GM23338 (cell line): ENCODE results near the gene ACTG2. TPM values are rescaled to one million over a fixed set of nuclear protein-coding genes. Genes with fewer than 3 reads are reported as not detected.

Experiments used
- ATAC-seq: fragments of 200-7000 bp; cut with Tn5 transposase; 3 replicates; pipeline ENCODE4 v1.9.1; 2020
- DNase-seq: peaks from one replicate; pipeline ENCODE4 v3.0.0-alpha.2; 2015; ENCODE audit warnings: low spot score
- H2AFZ ChIP-seq: fragments of 200-600 bp; sonication (generic); 2 replicates; pipeline ENCODE4 v1.8.0; 2016; ENCODE audit warnings: antibody characterized with exemption, mild to moderate bottlenecking, moderate library complexity
- H3F3A ChIP-seq: fragments of 200-600 bp; sonication (generic); replicated peaks from 2 replicates; pipeline ENCODE4 v1.8.0; 2017; ENCODE audit warnings: antibody characterized with exemption, mixed run types, low read depth
- H3K27ac ChIP-seq: fragments of 200-600 bp; sonication (generic); 2 replicates; pipeline ENCODE4 v1.6.1; 2016; ENCODE audit warnings: low read depth
- H3K27me3 ChIP-seq: fragments of 200-600 bp; sonication (generic); 2 replicates; pipeline ENCODE4 v1.8.0; 2016; ENCODE audit warnings: mild to moderate bottlenecking, mixed run types, moderate library complexity; ENCODE audit not compliant: insufficient read depth
- H3K36me3 ChIP-seq: fragments of 200-600 bp; sonication (generic); 2 replicates; pipeline ENCODE4 v1.8.0; 2016; ENCODE audit warnings: mild to moderate bottlenecking; ENCODE audit not compliant: insufficient read depth
- H3K4me1 ChIP-seq: fragments of 200-600 bp; sonication (generic); 2 replicates; pipeline ENCODE4 v1.8.0; 2016; ENCODE audit warnings: mild to moderate bottlenecking, moderate library complexity; ENCODE audit not compliant: insufficient read depth
- H3K4me2 ChIP-seq: fragments of 200-600 bp; sonication (generic); 2 replicates; pipeline ENCODE4 v1.7.1; 2017; ENCODE audit warnings: mixed run types
- H3K4me3 ChIP-seq: fragments of 200-600 bp; sonication (generic); 2 replicates; pipeline ENCODE4 v1.6.1; 2016; ENCODE audit warnings: mixed run types
- H3K79me2 ChIP-seq: fragments of 200-600 bp; sonication (generic); replicated peaks from 2 replicates; pipeline ENCODE4 v1.8.0; 2017; ENCODE audit warnings: mild to moderate bottlenecking; ENCODE audit not compliant: insufficient read depth
- H3K9me2 ChIP-seq: fragments of 200-600 bp; sonication (generic); 2 replicates; pipeline ENCODE4 v1.8.0; 2017; ENCODE audit not compliant: insufficient read depth
- H4K20me1 ChIP-seq: fragments of 200-600 bp; sonication (generic); replicated peaks from 2 replicates; pipeline ENCODE4 v1.8.0; 2017; ENCODE audit warnings: mild to moderate bottlenecking; ENCODE audit not compliant: insufficient read depth
- H3K27ac Mint-ChIP-seq: 2 replicates; pipeline ENCODE4 v1.8.0; 2020; ENCODE audit warnings: inconsistent platforms, mild to moderate bottlenecking, moderate library complexity, mixed read lengths
- H3K27me3 Mint-ChIP-seq: 3 replicates; pipeline ENCODE4 v1.8.0; 2022; ENCODE audit warnings: low read depth, mild to moderate bottlenecking, moderate library complexity, mixed read lengths, inconsistent platforms; ENCODE audit not compliant: insufficient read depth, poor library complexity
- H3K36me3 Mint-ChIP-seq: 3 replicates; pipeline ENCODE4 v1.8.0; 2021; ENCODE audit warnings: low read depth, mild to moderate bottlenecking, inconsistent platforms, moderate library complexity, mixed read lengths
- H3K4me1 Mint-ChIP-seq: 3 replicates; pipeline ENCODE4 v1.8.0; 2020; ENCODE audit warnings: mild to moderate bottlenecking, inconsistent platforms, mixed read lengths
- H3K4me3 Mint-ChIP-seq: 3 replicates; pipeline ENCODE4 v1.8.0; 2021; ENCODE audit warnings: moderate library complexity, mild to moderate bottlenecking, inconsistent platforms, mixed read lengths
- H3K9me3 Mint-ChIP-seq: 3 replicates; pipeline ENCODE4 v1.8.0; 2020; ENCODE audit warnings: moderate library complexity, mild to moderate bottlenecking, inconsistent platforms, mixed read lengths
- CREB1 ChIP-seq: fragments of 250-450 bp; sonication (Bioruptor Pico); IDR thresholded peaks from 2 replicates; pipeline ENCODE4 v1.5.0; 2020; ENCODE audit warnings: low read depth, mild to moderate bottlenecking, moderate library complexity
- CTCF ChIP-seq, 2 experiments: fragments of 200-600 bp in 1 of 2; sonication (generic) in 1 of 2; conservative IDR thresholded peaks; 2 replicates each; pipeline versions ENCODE4 v1.5.1 to v1.6.1; 2016 to 2017; ENCODE audit warnings: antibody characterized with exemption in 2 of 2, low read depth in 2 of 2, mild to moderate bottlenecking in 2 of 2, moderate library complexity in 1 of 2
- EZH2 ChIP-seq: fragments of 200-600 bp; sonication (generic); IDR thresholded peaks from one replicate; pipeline ENCODE4 v1.8.0; 2017; ENCODE audit warnings: antibody characterized with exemption, mild to moderate bottlenecking, low read depth; ENCODE audit not compliant: unreplicated experiment
- EZH2phosphoT487 ChIP-seq: fragments of 200-600 bp; sonication (generic); IDR thresholded peaks from one replicate; pipeline ENCODE4 v1.8.1; 2018; ENCODE audit warnings: antibody characterized with exemption; ENCODE audit not compliant: unreplicated experiment
- JUNB ChIP-seq: IDR thresholded peaks from one replicate; pipeline ENCODE4 v1.6.1; 2016; ENCODE audit warnings: antibody characterized with exemption; ENCODE audit not compliant: unreplicated experiment
- NANOG ChIP-seq: IDR thresholded peaks from 2 replicates; pipeline ENCODE4 v1.6.1; 2016; ENCODE audit warnings: antibody characterized with exemption, borderline replicate concordance
- POLR2AphosphoS5 ChIP-seq: IDR thresholded peaks from 2 replicates; pipeline ENCODE4 v1.6.1; 2016; ENCODE audit warnings: antibody characterized with exemption, low read depth
- STAT1 ChIP-seq: IDR thresholded peaks from one replicate; pipeline ENCODE4 v1.6.1; 2016; ENCODE audit warnings: antibody characterized with exemption; ENCODE audit not compliant: unreplicated experiment
- ZNF114 ChIP-seq: fragments of 250-450 bp; sonication (Bioruptor Pico); IDR thresholded peaks from 2 replicates; pipeline ENCODE4 v1.5.0; 2020; ENCODE audit warnings: mild to moderate bottlenecking, moderate library complexity
- polyA plus RNA-seq: library from polyadenylated mRNA; unstranded; fragments of >200 nt; fragmentation: Nextera tagmentation; extraction: Ambion mirVana; gene quantifications from 2 replicates; pipeline ENCODE4 v1.2.1, GENCODE V29; 2016
- total RNA-seq: library from RNA; depleted of rRNA; stranded (reverse); fragments of >200 nt; shearing (Covaris generic); gene quantifications from 2 replicates; pipeline ENCODE4 v1.2.3, GENCODE V29; 2014
- TF ChIP-seq, protein P1 (sequence below): IDR thresholded peaks from 2 replicates; pipeline ENCODE4 v1.6.1; 2016; ENCODE audit warnings: antibody characterized with exemption
- TF ChIP-seq, protein P2 (sequence below): fragments of 250-450 bp; sonication (Bioruptor Pico); IDR thresholded peaks from 2 replicates; pipeline ENCODE4 v1.5.0; 2020; ENCODE audit warnings: mild to moderate bottlenecking, moderate library complexity
- TF ChIP-seq, protein P3 (sequence below): IDR thresholded peaks from one replicate; pipeline ENCODE4 v1.6.1; 2018; ENCODE audit warnings: antibody characterized with exemption; ENCODE audit not compliant: unreplicated experiment

ACTG2 gene
- total and polyA plus RNA-seq, 2 experiments from 2014 or later = 8.0 to 8.5 TPM

DNA sequence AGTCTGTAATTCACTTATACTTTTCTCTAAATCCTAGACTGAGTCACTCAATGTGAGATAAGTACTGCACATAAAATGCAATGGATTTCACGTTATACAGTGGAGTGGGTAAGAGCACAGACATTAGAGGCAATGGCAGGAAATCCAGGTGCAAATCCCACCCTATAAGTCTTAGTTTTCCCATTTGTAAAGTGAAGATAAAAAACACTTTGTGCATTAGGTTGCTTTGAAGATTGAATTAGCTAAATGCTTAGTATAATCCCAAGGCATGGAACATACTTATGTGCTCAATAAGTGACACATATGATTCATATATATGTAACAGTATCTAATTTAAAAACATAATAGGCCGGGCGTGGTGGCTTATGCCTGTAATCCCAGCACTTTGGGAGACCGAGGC lies 10.5 kb downstream of the ACTG2 start:
- no peaks in the 10 kb centered on the region for H3F3A ChIP-seq
- H3K27me3 ChIP-seq = no peaks in the 10 kb centered on the region
- Mint-ChIP-seq H3K4me3 (no peak overlapping the region), H3K9me3 (no peaks in the 10 kb centered on the region), H3K27me3 (no peaks in the 10 kb centered on the region), H3K27ac (no peak overlapping the region), H3K4me1 (peaks cover 11% of the 10 kb centered on the region), H3K36me3 (no peaks in the 10 kb centered on the region)
- TF ChIP-seq, protein P1, sequence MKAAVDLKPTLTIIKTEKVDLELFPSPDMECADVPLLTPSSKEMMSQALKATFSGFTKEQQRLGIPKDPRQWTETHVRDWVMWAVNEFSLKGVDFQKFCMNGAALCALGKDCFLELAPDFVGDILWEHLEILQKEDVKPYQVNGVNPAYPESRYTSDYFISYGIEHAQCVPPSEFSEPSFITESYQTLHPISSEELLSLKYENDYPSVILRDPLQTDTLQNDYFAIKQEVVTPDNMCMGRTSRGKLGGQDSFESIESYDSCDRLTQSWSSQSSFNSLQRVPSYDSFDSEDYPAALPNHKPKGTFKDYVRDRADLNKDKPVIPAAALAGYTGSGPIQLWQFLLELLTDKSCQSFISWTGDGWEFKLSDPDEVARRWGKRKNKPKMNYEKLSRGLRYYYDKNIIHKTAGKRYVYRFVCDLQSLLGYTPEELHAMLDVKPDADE = no peak
- no peak for TF ChIP-seq NANOG
- no peak for TF ChIP-seq STAT1
- TF ChIP-seq ZNF114 (CRISPR knock-in tag) = no peak
- TF ChIP-seq EZH2phosphoT487 = no peak
- TF ChIP-seq, protein P2, sequence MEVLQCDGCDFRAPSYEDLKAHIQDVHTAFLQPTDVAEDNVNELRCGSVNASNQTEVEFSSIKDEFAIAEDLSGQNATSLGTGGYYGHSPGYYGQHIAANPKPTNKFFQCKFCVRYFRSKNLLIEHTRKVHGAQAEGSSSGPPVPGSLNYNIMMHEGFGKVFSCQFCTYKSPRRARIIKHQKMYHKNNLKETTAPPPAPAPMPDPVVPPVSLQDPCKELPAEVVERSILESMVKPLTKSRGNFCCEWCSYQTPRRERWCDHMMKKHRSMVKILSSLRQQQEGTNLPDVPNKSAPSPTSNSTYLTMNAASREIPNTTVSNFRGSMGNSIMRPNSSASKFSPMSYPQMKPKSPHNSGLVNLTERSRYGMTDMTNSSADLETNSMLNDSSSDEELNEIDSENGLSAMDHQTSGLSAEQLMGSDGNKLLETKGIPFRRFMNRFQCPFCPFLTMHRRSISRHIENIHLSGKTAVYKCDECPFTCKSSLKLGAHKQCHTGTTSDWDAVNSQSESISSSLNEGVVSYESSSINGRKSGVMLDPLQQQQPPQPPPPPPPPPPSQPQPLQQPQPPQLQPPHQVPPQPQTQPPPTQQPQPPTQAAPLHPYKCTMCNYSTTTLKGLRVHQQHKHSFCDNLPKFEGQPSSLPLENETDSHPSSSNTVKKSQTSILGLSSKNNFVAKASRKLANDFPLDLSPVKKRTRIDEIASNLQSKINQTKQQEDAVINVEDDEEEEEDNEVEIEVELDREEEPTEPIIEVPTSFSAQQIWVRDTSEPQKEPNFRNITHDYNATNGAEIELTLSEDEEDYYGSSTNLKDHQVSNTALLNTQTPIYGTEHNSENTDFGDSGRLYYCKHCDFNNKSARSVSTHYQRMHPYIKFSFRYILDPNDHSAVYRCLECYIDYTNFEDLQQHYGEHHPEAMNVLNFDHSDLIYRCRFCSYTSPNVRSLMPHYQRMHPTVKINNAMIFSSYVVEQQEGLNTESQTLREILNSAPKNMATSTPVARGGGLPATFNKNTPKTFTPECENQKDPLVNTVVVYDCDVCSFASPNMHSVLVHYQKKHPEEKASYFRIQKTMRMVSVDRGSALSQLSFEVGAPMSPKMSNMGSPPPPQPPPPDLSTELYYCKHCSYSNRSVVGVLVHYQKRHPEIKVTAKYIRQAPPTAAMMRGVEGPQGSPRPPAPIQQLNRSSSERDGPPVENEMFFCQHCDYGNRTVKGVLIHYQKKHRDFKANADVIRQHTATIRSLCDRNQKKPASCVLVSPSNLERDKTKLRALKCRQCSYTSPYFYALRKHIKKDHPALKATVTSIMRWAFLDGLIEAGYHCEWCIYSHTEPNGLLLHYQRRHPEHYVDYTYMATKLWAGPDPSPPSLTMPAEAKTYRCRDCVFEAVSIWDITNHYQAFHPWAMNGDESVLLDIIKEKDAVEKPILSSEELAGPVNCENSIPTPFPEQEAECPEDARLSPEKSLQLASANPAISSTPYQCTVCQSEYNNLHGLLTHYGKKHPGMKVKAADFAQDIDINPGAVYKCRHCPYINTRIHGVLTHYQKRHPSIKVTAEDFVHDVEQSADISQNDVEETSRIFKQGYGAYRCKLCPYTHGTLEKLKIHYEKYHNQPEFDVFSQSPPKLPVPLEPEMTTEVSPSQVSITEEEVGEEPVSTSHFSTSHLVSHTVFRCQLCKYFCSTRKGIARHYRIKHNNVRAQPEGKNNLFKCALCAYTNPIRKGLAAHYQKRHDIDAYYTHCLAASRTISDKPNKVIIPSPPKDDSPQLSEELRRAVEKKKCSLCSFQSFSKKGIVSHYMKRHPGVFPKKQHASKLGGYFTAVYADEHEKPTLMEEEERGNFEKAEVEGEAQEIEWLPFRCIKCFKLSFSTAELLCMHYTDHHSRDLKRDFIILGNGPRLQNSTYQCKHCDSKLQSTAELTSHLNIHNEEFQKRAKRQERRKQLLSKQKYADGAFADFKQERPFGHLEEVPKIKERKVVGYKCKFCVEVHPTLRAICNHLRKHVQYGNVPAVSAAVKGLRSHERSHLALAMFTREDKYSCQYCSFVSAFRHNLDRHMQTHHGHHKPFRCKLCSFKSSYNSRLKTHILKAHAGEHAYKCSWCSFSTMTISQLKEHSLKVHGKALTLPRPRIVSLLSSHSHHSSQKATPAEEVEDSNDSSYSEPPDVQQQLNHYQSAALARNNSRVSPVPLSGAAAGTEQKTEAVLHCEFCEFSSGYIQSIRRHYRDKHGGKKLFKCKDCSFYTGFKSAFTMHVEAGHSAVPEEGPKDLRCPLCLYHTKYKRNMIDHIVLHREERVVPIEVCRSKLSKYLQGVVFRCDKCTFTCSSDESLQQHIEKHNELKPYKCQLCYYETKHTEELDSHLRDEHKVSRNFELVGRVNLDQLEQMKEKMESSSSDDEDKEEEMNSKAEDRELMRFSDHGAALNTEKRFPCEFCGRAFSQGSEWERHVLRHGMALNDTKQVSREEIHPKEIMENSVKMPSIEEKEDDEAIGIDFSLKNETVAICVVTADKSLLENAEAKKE (CRISPR knock-in tag) = no peak
- TF ChIP-seq CTCF (conservative IDR thresholded peaks at IDR 0.05; ENCODE audit: low read depth in 2 of 2) = no peak
- TF ChIP-seq, protein P3, sequence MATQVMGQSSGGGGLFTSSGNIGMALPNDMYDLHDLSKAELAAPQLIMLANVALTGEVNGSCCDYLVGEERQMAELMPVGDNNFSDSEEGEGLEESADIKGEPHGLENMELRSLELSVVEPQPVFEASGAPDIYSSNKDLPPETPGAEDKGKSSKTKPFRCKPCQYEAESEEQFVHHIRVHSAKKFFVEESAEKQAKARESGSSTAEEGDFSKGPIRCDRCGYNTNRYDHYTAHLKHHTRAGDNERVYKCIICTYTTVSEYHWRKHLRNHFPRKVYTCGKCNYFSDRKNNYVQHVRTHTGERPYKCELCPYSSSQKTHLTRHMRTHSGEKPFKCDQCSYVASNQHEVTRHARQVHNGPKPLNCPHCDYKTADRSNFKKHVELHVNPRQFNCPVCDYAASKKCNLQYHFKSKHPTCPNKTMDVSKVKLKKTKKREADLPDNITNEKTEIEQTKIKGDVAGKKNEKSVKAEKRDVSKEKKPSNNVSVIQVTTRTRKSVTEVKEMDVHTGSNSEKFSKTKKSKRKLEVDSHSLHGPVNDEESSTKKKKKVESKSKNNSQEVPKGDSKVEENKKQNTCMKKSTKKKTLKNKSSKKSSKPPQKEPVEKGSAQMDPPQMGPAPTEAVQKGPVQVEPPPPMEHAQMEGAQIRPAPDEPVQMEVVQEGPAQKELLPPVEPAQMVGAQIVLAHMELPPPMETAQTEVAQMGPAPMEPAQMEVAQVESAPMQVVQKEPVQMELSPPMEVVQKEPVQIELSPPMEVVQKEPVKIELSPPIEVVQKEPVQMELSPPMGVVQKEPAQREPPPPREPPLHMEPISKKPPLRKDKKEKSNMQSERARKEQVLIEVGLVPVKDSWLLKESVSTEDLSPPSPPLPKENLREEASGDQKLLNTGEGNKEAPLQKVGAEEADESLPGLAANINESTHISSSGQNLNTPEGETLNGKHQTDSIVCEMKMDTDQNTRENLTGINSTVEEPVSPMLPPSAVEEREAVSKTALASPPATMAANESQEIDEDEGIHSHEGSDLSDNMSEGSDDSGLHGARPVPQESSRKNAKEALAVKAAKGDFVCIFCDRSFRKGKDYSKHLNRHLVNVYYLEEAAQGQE = no peak
- TF ChIP-seq JUNB = no peak
- TF ChIP-seq POLR2AphosphoS5 = no peak
- no peak for TF ChIP-seq CREB1 (CRISPR knock-in tag)
- no peak for TF ChIP-seq EZH2
- no peak overlapping the region for H2AFZ ChIP-seq
- no peak overlapping the region for H3K4me2 ChIP-seq
- no peak overlapping the region for H3K4me3 ChIP-seq
- H3K79me2 ChIP-seq = no peaks in the 10 kb centered on the region
- H3K9me2 ChIP-seq = no peaks in the 10 kb centered on the region
- ATAC-seq (no peak), DNase-seq (no peak)
- H3K27ac ChIP-seq = no peak overlapping the region
- H3K4me1 ChIP-seq = 0 out of 2 replicates have a peak, but pooled peaks cover 3% of the 10 kb centered on the region
- no peaks in the 10 kb centered on the region for H3K36me3 ChIP-seq
- no peaks in the 10 kb centered on the region for H4K20me1 ChIP-seq
